GM04504 (cell line): ENCODE measurements around the gene KLHL29.
A peak's percentile ranks its signal among the peaks of the same experiment; 100 is the strongest.

ENCODE experiments used
- DNase-seq: peaks from one replicate; pipeline ENCODE4 v3.0.0-alpha.2; 2012; ENCODE audit warnings: low read depth

Gene KLHL29

GRCh38 chr2:23696752-23697045 lies 311.7 kb downstream of the KLHL29 start:
- no peak for DNase-seq

DNA sequence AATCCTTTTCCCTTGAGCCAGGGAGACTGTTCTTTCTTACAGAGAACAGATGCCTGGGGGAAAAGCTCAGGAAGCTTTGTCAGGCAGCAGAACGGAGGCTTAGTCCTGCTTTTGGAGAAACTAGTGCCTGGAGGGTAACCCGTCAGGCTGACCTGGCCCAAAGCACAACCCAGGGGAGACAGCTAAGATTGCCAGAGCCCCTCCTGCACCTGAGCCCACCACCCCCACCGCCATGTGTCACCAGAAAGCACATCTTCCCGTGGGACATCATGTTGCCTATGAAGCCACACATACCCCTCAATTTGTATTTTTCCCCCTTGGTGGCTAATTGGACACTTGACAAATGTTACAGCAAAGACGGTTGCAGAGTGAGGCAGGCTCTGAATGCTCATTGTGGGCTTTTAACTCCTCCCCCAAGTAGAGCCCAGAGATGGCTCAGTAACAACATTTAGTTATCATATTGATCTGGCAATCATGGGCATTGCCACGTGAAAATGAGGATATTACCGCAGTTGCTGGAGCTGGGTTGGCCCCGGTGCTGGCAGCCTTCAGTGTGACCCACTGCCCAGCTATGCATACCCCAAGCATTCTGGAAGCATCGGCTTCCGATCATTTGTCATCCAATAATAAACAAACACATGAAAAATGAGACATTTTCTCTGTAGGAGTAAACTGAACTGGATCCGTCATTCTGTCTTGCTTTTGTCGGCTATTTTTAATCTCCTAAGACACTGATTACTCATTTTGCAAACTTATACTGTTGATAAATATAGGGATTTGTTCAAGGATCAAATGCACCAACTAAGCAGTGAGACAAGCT lies 312.5 kb downstream of the KLHL29 start:
- no peak for DNase-seq

DNA sequence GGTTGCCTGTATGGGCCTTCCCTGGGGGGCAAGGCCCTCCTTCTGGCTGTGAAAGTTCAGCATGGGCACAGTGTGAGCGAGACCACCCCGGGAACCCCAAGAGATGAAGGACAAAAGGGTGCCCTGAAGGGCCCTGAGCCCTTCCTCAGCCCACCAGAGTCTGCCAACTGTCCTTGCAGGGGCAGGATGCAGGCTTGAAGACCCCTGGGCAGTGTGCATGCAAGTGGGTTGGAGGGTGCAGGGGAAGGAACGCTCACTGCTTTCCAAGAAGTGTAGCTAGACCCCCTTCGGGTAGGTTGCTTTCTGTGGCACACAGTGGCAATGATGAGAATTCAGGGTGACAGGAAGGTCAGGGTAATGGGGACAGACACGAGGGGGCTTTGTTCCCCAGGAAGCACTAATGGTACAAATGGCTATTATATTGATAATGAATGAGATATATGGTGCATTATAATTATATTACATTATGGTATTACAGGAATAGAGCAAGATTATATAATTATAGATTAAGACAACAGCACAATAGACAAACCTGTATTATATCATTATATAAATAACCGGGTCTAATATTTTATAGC lies 313.2 kb downstream of the KLHL29 start:
- no peak for DNase-seq

GRCh38 chr2:23698721-23699579 lies 314.0 kb downstream of the KLHL29 start:
- DNase-seq: no peak

- no peak for DNase-seq
Measured at GRCh38 chr2:23699580-23699925, 314.6 kb downstream of the KLHL29 start.

- no peak for DNase-seq
Measured at GRCh38 chr2:23700627-23701026, 315.6 kb downstream of the KLHL29 start.

- no peak for DNase-seq
Measured at GRCh38 chr2:23703037-23703582, 318.1 kb downstream of the KLHL29 start.

DNA sequence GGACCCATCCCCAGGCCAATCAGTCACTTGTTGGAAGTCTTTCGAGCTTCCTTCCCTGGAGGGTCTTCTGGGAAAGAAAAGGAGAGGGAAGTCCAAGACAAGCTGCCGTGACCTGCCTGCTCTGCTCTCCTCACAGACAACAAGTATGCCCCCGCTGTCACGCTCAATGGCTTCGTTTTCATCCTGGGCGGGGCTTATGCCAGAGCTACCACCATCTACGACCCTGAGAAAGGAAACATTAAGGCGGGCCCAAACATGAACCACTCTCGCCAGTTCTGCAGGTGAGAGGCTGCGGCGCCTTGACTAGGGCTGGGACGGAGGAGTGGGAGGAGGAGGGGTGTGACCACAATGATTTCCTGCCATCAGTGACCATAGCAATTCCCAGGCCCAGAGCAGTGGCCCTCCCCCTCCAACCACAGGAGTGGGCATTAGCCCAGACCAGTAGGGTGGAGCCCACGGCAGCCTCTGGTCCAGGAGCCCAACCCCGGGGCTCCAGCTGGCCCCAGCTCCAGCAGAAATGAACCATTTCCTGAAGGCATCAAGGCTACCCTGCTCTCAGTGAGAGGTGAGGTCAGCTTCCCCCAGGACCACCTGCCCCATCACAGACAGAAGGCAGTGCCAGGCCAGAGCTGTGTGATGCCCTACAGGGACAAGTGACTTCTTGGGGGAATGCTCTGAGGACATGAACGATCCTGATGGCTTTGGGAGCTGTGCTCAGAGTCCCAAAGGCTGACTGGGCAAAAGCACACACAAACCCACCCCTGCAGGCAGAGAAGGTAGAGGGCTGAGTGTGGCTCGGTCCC lies 318.8 kb downstream of the KLHL29 start:
- DNase-seq: no peak

DNA sequence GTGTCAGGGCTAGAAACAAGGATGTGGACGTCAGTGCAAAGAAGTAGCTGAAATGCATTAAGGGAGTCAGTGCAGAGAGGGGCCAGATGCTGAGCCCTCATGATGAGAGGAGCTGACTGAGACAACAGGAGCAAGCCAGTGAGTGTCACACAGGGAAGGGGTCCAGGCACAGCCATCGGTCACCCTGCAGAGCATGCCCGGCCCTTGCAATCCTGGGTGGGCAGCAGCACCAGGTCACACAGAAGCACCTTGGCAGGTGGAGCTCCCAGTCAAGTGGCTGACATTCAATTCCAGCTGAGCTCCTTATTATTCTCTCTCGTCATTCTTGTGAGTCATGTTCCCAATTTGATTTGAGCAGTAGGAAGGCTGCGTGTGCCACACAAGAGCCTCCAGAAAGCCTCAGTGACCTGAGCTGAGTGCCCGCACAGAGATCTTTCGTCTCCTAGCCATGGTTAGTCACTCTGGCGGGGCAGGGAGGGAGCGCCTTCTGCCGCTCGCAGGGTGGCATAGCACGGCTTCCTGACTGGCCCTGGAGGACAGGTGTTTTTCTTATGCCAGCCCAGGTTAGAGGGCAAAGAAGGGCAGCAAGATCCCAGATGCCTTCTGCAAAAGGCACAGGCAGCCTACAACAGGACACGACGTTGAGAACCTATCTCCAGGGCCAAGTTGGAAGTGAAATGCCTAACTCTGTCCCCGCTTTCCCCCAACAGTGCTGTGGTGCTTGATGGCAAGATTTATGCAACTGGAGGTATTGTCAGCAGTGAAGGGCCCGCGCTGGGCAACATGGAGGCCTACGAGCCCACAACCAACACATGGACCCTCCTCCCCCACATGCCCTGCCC lies 321.0 kb downstream of the KLHL29 start:
- no peak for DNase-seq

DNA sequence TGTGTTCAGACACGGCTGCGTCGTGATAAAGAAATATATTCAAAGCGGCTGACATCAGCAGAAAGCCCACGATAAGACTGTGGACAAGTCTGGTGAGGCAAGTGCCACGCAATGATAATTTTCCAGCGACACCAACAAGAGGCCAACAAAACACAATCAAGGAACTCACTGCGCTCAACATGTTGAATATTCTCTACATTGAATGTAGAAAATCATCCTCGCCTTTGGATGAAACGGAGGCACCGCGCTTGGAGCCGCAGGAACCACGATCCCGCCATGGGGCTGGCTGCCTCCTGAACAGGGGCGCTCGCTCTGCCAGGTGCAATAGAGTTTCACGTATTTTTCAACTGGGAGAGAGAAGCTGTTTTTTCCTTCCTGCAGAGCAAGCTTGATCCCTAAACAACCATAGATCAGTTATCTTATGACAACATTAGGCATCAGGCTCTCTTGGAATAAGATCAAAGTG lies 321.7 kb downstream of the KLHL29 start:
- no peak for DNase-seq

DNA sequence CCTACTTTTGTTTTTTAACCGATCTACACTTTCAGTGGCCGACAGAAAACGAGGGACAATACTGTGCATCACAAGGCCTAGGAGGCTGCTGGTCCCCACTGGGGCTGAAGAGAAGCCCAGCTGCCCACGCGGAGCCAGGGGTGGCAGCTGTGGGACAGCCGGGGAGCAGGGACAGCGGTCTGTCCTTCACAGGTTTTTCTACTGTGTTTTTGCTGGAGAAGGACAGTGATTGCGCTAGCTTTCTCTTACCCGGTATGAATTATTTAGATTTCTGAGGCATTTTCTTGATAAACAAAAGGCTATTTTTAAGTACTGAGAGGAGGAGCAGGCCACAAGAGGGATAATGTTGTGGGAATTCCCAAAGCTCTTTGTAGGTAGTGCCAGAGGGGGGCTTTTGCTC lies 322.1 kb downstream of the KLHL29 start:
- DNase-seq: no peak

- no peak for DNase-seq
Measured at GRCh38 chr2:23708771-23709170, 323.8 kb downstream of the KLHL29 start.

DNA sequence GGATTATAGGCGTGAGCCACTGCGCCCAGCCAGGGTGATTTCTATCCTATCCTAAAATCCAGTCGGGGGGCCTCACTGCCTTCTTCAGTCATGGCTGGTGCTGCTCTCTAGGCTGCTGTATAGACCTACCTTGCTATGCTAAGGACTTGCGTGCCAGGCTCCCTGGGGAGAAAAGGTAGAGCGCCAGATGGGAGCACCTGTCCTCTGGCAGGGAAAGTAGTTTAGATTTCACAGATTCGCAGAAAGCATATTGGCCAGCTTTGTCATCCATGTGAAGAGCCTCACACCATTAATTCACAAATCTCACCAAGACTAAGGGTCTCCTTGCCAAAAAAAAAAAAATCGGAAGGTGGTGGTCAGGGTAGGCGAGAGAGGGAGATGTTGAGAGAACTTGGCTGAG lies 324.3 kb downstream of the KLHL29 start:
- DNase-seq: no peak

DNA sequence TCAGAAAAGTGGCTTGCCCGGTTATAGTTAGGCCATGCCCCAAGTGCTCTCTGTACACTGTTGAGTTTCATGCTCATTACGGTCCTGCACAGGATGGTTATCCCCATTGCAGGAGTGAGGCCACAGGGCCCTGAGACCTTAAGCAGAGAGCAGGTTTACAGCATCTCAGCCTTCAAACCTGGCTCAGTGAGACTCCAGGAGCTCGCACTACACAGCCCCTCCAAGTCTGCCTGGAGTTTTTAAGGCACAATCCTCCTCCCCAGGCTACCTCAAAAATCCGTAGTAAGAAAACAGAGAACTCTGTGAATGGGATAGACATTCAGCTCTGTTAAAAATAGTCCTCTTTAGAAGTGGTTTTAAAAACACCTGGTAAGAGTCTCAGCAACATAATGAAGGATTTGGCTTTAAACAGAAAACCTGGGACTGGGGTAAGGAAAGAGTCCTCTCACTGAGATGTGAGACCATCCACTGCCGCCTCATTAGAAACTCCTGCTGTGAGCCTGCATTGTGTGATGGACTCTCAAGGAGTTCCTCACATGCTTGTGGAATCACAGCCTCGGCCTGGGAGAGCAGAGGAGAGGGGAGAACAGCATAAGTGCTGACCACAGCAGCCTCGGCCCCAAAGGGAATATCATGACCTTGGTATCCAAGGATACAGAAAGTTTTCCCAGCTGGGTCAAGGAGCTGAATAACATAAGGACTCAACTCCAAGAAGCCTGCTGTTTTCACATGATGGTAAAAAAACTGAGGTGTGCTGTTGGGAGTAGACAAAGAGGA lies 327.2 kb downstream of the KLHL29 start:
- peak; percentile 3 for DNase-seq

DNA sequence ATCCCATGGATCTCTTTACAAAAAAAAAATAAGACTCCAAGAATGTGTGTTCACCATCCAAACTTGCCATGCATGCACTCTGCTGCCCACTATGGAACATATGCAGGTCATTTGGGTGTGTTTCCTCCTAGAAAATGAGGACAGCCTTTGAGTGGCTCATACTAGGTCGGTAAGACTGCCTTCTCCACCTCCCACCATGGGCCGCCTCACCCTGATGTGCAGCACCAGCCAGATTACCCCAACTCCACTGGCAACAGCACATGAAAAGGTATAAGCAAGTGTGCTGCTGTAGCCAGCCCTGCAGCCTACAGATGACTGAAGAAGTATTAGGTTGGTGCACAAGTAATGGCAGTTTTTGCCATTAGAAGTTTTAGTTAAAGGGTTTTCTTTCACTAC lies 327.8 kb downstream of the KLHL29 start:
- DNase-seq: no peak

GRCh38 chr2:23713351-23713750 lies 328.4 kb downstream of the KLHL29 start:
- no peak for DNase-seq

DNA sequence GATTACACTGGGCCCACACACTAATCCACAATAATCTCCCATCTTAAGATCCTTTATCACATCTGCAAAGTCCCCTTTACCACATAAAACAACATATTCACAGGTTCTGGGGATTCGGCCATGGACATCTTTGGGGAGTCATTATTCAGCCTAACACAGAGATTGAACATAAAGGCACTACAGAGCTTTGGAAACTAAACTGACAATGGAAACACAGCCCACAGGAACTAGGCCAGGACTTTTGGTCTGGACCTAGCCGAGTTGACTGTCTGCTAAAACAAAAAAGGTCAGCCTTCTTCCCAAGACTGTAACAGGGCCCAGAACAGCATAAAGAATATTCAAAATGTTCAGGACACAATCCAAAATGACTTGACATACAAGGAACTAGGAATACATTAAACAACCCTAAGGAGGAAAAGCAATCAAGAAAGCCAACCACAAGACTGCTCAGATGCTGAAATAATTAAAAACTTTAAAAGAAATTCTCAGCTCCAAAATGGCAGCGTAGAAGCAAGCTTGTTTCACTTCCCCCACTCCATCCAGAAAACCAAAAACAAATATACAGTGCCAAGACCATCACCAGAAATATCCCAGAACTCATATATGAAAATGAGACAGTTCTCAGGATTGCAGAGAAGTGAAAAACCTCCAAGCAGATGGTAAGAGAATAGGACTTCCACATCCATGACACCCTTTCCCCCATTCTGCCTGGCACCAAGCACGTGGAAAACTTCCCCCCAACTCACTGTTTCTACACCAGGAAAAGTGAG lies 334.1 kb downstream of the KLHL29 start:
- no peak for DNase-seq

GRCh38 chr2:23719716-23720115 lies 334.7 kb downstream of the KLHL29 start:
- DNase-seq: no peak

- DNase-seq: no peak
Measured at GRCh38 chr2:23720705-23721453, 335.9 kb downstream of the KLHL29 start.
